Endothelial cell of umbilical vein (primary cell): ENCODE measurements around the gene MAGI1. TPM values are rescaled to one million over a fixed set of nuclear protein-coding genes. Genes with fewer than 3 reads are reported as not detected.

Source experiments
- BruUV-seq: library from RNA; stranded (reverse); fragments of 400-500 nt; replicated peaks from 2 replicates; lab custom pipeline; 2021; lab: Mats Ljungman, UMichigan
- CTCF ChIA-PET: fragments of 300-600, 350-600 bp; sonication (Branson Sonifier 250); formaldehyde crosslinking; loops from one replicate; lab custom pipeline; 2021; ENCODE audit warnings: antibody characterized with exemption, inconsistent platforms; lab: Charles Lee
- POLR2A ChIA-PET: fragments of 300-600, 350-600 bp; sonication (Branson Sonifier 250); formaldehyde crosslinking; loops from one replicate; lab custom pipeline; 2021; ENCODE audit warnings: antibody characterized with exemption, inconsistent platforms; lab: Charles Lee
- DNase-seq: peaks from one replicate; pipeline ENCODE4 v3.0.0-alpha.2; 2011; ENCODE audit warnings: low read depth, low spot score
- FAIRE-seq: peaks from 2 replicates; lab custom pipeline; 2011; peaks lifted over from hg19 to GRCh38; lab: Jason Lieb, UNC
- H2AFZ ChIP-seq: 2 replicates; pipeline ENCODE4 v1.6.0; 2012; ENCODE audit warnings: low read depth, low read length, control low read depth, inconsistent platforms
- H3K27ac ChIP-seq: 2 replicates; pipeline ENCODE4 v1.5.1; 2011; ENCODE audit warnings: low read depth, mild to moderate bottlenecking, control low read depth, low read length, moderate library complexity; ENCODE audit not compliant: insufficient read depth
- H3K27me3 ChIP-seq, 2 experiments: 2 replicates each; pipeline versions ENCODE4 v1.6.0 to v1.6.1; 2011; ENCODE audit warnings: low read length in 2 of 2, mixed read lengths in 1 of 2; ENCODE audit not compliant: control insufficient read depth in 2 of 2, insufficient read depth in 2 of 2
- H3K36me3 ChIP-seq, 2 experiments: 2 replicates in 1 of 2; 3 replicates in 1 of 2; pipeline ENCODE4 v1.5.1; 2011; ENCODE audit warnings: low read length in 2 of 2, mild to moderate bottlenecking in 1 of 2, moderate library complexity in 1 of 2; ENCODE audit not compliant: control insufficient read depth in 2 of 2, insufficient read depth in 2 of 2; ENCODE audit errors: extremely low read depth in 1 of 2
- H3K4me1 ChIP-seq: 3 replicates; pipeline ENCODE4 v1.5.1; 2011; ENCODE audit warnings: mild to moderate bottlenecking, low read length; ENCODE audit not compliant: control insufficient read depth, insufficient read depth; ENCODE audit errors: extremely low read depth
- H3K4me2 ChIP-seq: 2 replicates; pipeline ENCODE4 v1.6.1; 2011; ENCODE audit warnings: low read length, control low read depth, mixed read lengths; ENCODE audit not compliant: insufficient read depth
- H3K4me3 ChIP-seq, 3 experiments: fragments of 200-600 bp in 1 of 3; sonication (generic), shearing (Covaris generic) in 1 of 3; replicated peaks in 1 of 3; 2 replicates each; pipeline ENCODE4 v1.5.1; 2011 to 2016; ENCODE audit warnings: control low read depth in 3 of 3, low read length in 3 of 3, mild to moderate bottlenecking in 2 of 3, inconsistent platforms in 1 of 3, low read depth in 1 of 3, moderate library complexity in 1 of 3; ENCODE audit not compliant: insufficient read depth in 1 of 3
- H3K79me2 ChIP-seq: 2 replicates; pipeline ENCODE4 v1.6.0; 2012; ENCODE audit warnings: low read length, inconsistent platforms; ENCODE audit not compliant: control insufficient read depth, insufficient read depth
- H3K9ac ChIP-seq: replicated peaks from 2 replicates; pipeline ENCODE3; 2011; ENCODE audit warnings: low read length, control low read depth; ENCODE audit not compliant: insufficient read depth; ENCODE audit errors: extremely low read depth
- H3K9me1 ChIP-seq: replicated peaks from 3 replicates; pipeline ENCODE4 v1.6.0; 2011; ENCODE audit warnings: mild to moderate bottlenecking, low read length; ENCODE audit not compliant: control insufficient read depth, insufficient read depth; ENCODE audit errors: extremely low read depth
- H3K9me3 ChIP-seq: replicated peaks from 2 replicates; pipeline ENCODE4 v1.5.1; 2012; ENCODE audit warnings: low read length, inconsistent platforms; ENCODE audit not compliant: control insufficient read depth, insufficient read depth
- H4K20me1 ChIP-seq: replicated peaks from 2 replicates; pipeline ENCODE3; 2011; ENCODE audit warnings: mild to moderate bottlenecking, low read length; ENCODE audit not compliant: control insufficient read depth, insufficient read depth; ENCODE audit errors: extremely low read depth
- CTCF ChIP-seq, 2 donors: IDR thresholded peaks; 1 replicate in 1 of 2; 2 replicates in 1 of 2; pipeline ENCODE4 v1.5.1; 2011; ENCODE audit warnings: low read length in 2 of 2, mild to moderate bottlenecking in 2 of 2, moderate library complexity in 2 of 2, control low read depth in 1 of 2, inconsistent platforms in 1 of 2, low read depth in 1 of 2; ENCODE audit not compliant: insufficient read depth in 1 of 2; ENCODE audit errors: extremely low read depth in 1 of 2
- EZH2 ChIP-seq: IDR thresholded peaks from 2 replicates; pipeline ENCODE4 v1.6.1; 2012; ENCODE audit warnings: borderline replicate concordance, low read depth, mild to moderate bottlenecking, moderate library complexity, low read length, inconsistent platforms; ENCODE audit not compliant: severe bottlenecking
- FOS ChIP-seq: IDR thresholded peaks from 2 replicates; pipeline ENCODE4 v1.6.1; 2011; ENCODE audit warnings: mild to moderate bottlenecking, low read length, moderate library complexity, borderline replicate concordance; ENCODE audit not compliant: insufficient read depth
- GATA2 ChIP-seq: IDR thresholded peaks from 2 replicates; pipeline ENCODE4 v1.7.0; 2011; ENCODE audit warnings: low read depth, mild to moderate bottlenecking, moderate library complexity, mixed read lengths, low read length; ENCODE audit not compliant: insufficient read length, insufficient read depth
- JUN ChIP-seq: IDR thresholded peaks from 2 replicates; pipeline ENCODE4 v1.6.1; 2011; ENCODE audit warnings: borderline replicate concordance, low read depth; ENCODE audit not compliant: insufficient read length, insufficient read depth
- MAX ChIP-seq: IDR thresholded peaks from 2 replicates; pipeline ENCODE4 v1.6.1; 2011; ENCODE audit not compliant: insufficient read depth, insufficient read length
- MYC ChIP-seq: IDR thresholded peaks from one replicate; pipeline ENCODE4 v1.6.1; 2011; ENCODE audit warnings: mild to moderate bottlenecking, low read depth, low read length
- POLR2A ChIP-seq: IDR thresholded peaks from 2 replicates; pipeline ENCODE4 v1.6.1; 2012; ENCODE audit warnings: low read depth, mild to moderate bottlenecking, control low read depth, low read length
- POLR2AphosphoS5 ChIP-seq: IDR thresholded peaks from 2 replicates; pipeline ENCODE4 v1.6.1; 2012; ENCODE audit warnings: low read depth, mild to moderate bottlenecking, control low read depth, low read length, moderate library complexity; ENCODE audit not compliant: insufficient read depth
- dilution Hi-C: fragments of 300-500 bp; cut with MboI; formaldehyde crosslinking; loops from one replicate; pipeline ENCODE4 v1.15.0; 2019; ENCODE audit warnings: low sequenced_read_pairs; ENCODE audit not compliant: extremely low pct_ligation_motif_present
- intact Hi-C: fragments of 100-400 bp; cut with micrococcal nuclease; formaldehyde crosslinking; loops from one replicate; pipeline ENCODE4 v1.10.0; 2022
- polyA plus RNA-seq, 4 experiments: library from polyadenylated mRNA; depleted of rRNA in 3 of 4; stranded (reverse) in 3 of 4; unstranded in 1 of 4; fragments of >200 nt; gene quantifications; 2 replicates each; pipeline versions ENCODE4 v1.2.1 to v1.2.3, GENCODE V29; 2011 to 2012; ENCODE audit warnings: missing spikeins in 1 of 4
- total RNA-seq: library from RNA; stranded (reverse); gene quantifications from 2 replicates; pipeline ENCODE4 v1.2.3, GENCODE V29; 2021

Gene MAGI1
- total and polyA plus RNA-seq, 2 donors (not counting 3 experiments of a cell fraction or from before 2014, with no cell fraction given) = 10.1 to 47.9 TPM

GRCh38 chr3:65983100-65983499 is 55.6 kb downstream of the MAGI1 start:
- H3K4me3 ChIP-seq = no peak overlapping the region
- intact Hi-C loops (no loop called here), dilution Hi-C loops (no loop called here)
- H3K27me3 ChIP-seq = no peaks in the 10 kb centered on the region
- H4K20me1 ChIP-seq = peaks cover 1% of the 10 kb centered on the region
- POLR2A ChIA-PET = no interaction called here
- H3K4me2 ChIP-seq = no peak overlapping the region
- H3K27ac ChIP-seq = no peak overlapping the region
- DNase-seq = no peak
- H3K79me2 ChIP-seq = no peaks in the 10 kb centered on the region
- H3K36me3 ChIP-seq = no peaks in the 10 kb centered on the region
- H3K9me1 ChIP-seq = no peaks in the 10 kb centered on the region
- TF ChIP-seq FOS (no peak), GATA2 (no peak), POLR2A (no peak), JUN (no peak), MAX (no peak), MYC (no peak), POLR2AphosphoS5 (no peak), CTCF (IDR thresholded peaks at IDR 0.05; ENCODE audit: extremely low read depth in 1 of 2, insufficient read depth in 1 of 2, low read depth in 1 of 2, low read length in 2 of 2) (no peak), EZH2 (no peak)
- no peak overlapping the region for H3K9ac ChIP-seq
- peak; percentile 31 for FAIRE-seq
- peaks cover 10% of the 10 kb centered on the region for H3K4me1 ChIP-seq
- CTCF ChIA-PET = no interaction called here
- no peaks in the 10 kb centered on the region for H3K9me3 ChIP-seq
- no TSS peak for BruUV-seq
- H2AFZ ChIP-seq = no peak overlapping the region
